OCI-LY3 (cell line): Measurements from ENCODE around the gene CELA1.

Experiments used
- CTCF ChIP-seq: fragments of 200-600, 300-600 bp; sonication (generic); IDR thresholded peaks from 2 replicates; pipeline ENCODE4 v1.5.1; 2014; ENCODE audit warnings: antibody characterized with exemption, low read length, low read depth
- EZH2phosphoT487 ChIP-seq: fragments of 200-600 bp; shearing (Covaris generic); IDR thresholded peaks from 2 replicates; pipeline ENCODE4 v1.6.1; 2018; ENCODE audit warnings: antibody characterized with exemption, mixed run types, low read depth

- TF ChIP-seq CTCF (no peak), EZH2phosphoT487 (no peak)
Measured at GRCh38 chr12:51374856-51375255, 28.4 kb upstream of the CELA1 start.
